CD4-positive, alpha-beta memory T cell (primary cell): ENCODE data around the gene RAB3A. TPM values are rescaled to one million over a fixed set of nuclear protein-coding genes. Genes with fewer than 3 reads are reported as not detected.

Source experiments
- CTCF ChIA-PET: fragments of 350-600 bp; sonication (Branson Sonifier 250); formaldehyde crosslinking; loops from one replicate; lab custom pipeline; 2021; ENCODE audit warnings: inconsistent platforms; ENCODE audit not compliant: partially characterized antibody; lab: Charles Lee
- POLR2A ChIA-PET: fragments of 350-600 bp; sonication (Branson Sonifier 250); formaldehyde crosslinking; loops from one replicate; lab custom pipeline; 2021; ENCODE audit not compliant: partially characterized antibody; lab: Charles Lee
- DNase-seq, 5 donors: peaks; one replicate each; pipeline versions ENCODE4 v3.0.0 to v3.0.0-alpha.2; 2020 to 2022; ENCODE audit warnings: mixed read lengths in 1 of 5
- H3K27ac ChIP-seq: one replicate; pipeline ENCODE4 v1.7.0; 2013; ENCODE audit warnings: low read depth, low read length
- H3K27me3 ChIP-seq: 2 replicates; pipeline ENCODE4 v1.7.0; 2013; ENCODE audit warnings: mild to moderate bottlenecking, low read length, moderate library complexity; ENCODE audit not compliant: insufficient read depth
- H3K36me3 ChIP-seq: 2 replicates; pipeline ENCODE4 v1.7.0; 2013; ENCODE audit warnings: mild to moderate bottlenecking, low read length, moderate library complexity; ENCODE audit not compliant: insufficient read depth
- H3K4me1 ChIP-seq: 2 replicates; pipeline ENCODE4 v1.7.0; 2013; ENCODE audit warnings: mild to moderate bottlenecking, low read length, moderate library complexity; ENCODE audit not compliant: insufficient read depth
- H3K4me3 ChIP-seq, 2 donors: one replicate each; pipeline ENCODE4 v1.7.0; 2013; ENCODE audit warnings: low read length in 2 of 2, mild to moderate bottlenecking in 1 of 2
- H3K9me3 ChIP-seq, 2 donors: one replicate each; pipeline ENCODE4 v1.7.0; 2013; ENCODE audit warnings: low read length in 2 of 2, control low read depth in 1 of 2; ENCODE audit not compliant: control insufficient read depth in 1 of 2
- H3K27ac Mint-ChIP-seq, 7 donors: one replicate each; pipeline ENCODE4 v1.8.0; 2020 to 2021; ENCODE audit warnings: mixed read lengths in 7 of 7, mild to moderate bottlenecking in 6 of 7, inconsistent platforms in 3 of 7, moderate library complexity in 3 of 7
- H3K27me3 Mint-ChIP-seq, 2 donors: one replicate each; pipeline ENCODE4 v1.8.0; 2020 to 2021; ENCODE audit warnings: mixed read lengths in 2 of 2
- H3K36me3 Mint-ChIP-seq, 2 donors: one replicate each; pipeline ENCODE4 v1.8.0; 2020 to 2021; ENCODE audit warnings: mixed read lengths in 2 of 2, inconsistent platforms in 1 of 2, mild to moderate bottlenecking in 1 of 2
- H3K4me1 Mint-ChIP-seq, 4 donors: one replicate each; pipeline ENCODE4 v1.8.0; 2020 to 2021; ENCODE audit warnings: mixed read lengths in 4 of 4, mild to moderate bottlenecking in 1 of 4
- H3K4me3 Mint-ChIP-seq, 8 donors: one replicate each; pipeline ENCODE4 v1.8.0; 2020 to 2021; ENCODE audit warnings: mixed read lengths in 8 of 8, mild to moderate bottlenecking in 7 of 8, moderate library complexity in 6 of 8, inconsistent platforms in 3 of 8
- H3K9me3 Mint-ChIP-seq, 8 donors: one replicate each; pipeline ENCODE4 v1.8.0; 2020 to 2021; ENCODE audit warnings: mixed read lengths in 8 of 8, mild to moderate bottlenecking in 5 of 8, inconsistent platforms in 3 of 8, moderate library complexity in 1 of 8
- intact Hi-C: fragments of 100-400 bp; cut with micrococcal nuclease; formaldehyde crosslinking; loops from one replicate; pipeline ENCODE4 v1.15.1; 2023
- polyA plus RNA-seq, 2 donors: library from polyadenylated mRNA; unstranded; fragments of 300-500 nt; fragmentation: Illumina TruSeq; gene quantifications; one replicate each; pipeline ENCODE4 v1.2.3, GENCODE V29; 2021
- total RNA-seq, 2 experiments: library from RNA; stranded (reverse); gene quantifications; one replicate each; pipeline ENCODE4 v1.2.3, GENCODE V29; 2021

RAB3A gene
- total and polyA plus RNA-seq, 4 experiments from 2014 or later: 0.59 to 4.8 (median 2.9) TPM

GRCh38 chr19:18224525-18225354, 20.9 kb upstream of the RAB3A start:
- Mint-ChIP-seq H3K9me3 (peaks cover 0 to 3% (median 0%) of the 10 kb centered on the region in 8 donors), H3K27ac (peak overlapping the region in 3 of 7 donors; percentile 66 to 77 (median 74)), H3K4me1 (peaks cover 12 to 30% (median 22%) of the 10 kb centered on the region in 4 donors), H3K36me3 (no peaks in the 10 kb centered on the region), H3K27me3 (peaks cover 48 to 55% of the 10 kb centered on the region in 2 donors), H3K4me3 (peak overlapping the region; percentile 83 to 91 (median 90))
- ChIA-PET POLR2A (interaction anchor here (0.9 to 2.6 kb wide), 5 partner anchors 9 to 193 kb away, joined by 3 to 17 read pairs (median 4); partner anchors contain the start of genes JUND and RAB3A), CTCF (interaction anchor here (0.6 to 1.4 kb wide), 8 partner anchors 15 to 161 kb away, joined by 3 to 8 read pairs (median 5); partner anchors contain the start of gene GDF15)
- Histone ChIP-seq H3K27me3 (peaks cover 26% of the 10 kb centered on the region), H3K9me3 (no peaks in the 10 kb centered on the region), H3K27ac (no peak overlapping the region), H3K36me3 (no peaks in the 10 kb centered on the region), H3K4me3 (peak overlapping the region; percentile 28 to 45), H3K4me1 (peaks cover 26% of the 10 kb centered on the region)
- peak; percentile 79 to 83 (median 81) for DNase-seq
- intact Hi-C loops: loop anchor here (2.0 kb wide), 1 partner anchor 72 kb away; the partner anchor contains the start of gene PIK3R2

- peaks cover 44 to 51% of the 10 kb centered on the region in 2 donors for H3K27me3 Mint-ChIP-seq
- Histone ChIP-seq H3K27me3 (peaks cover 26% of the 10 kb centered on the region), H3K4me1 (peaks cover 26% of the 10 kb centered on the region), H3K36me3 (no peaks in the 10 kb centered on the region), H3K4me3 (peak overlapping the region in 1 of 2 donors; percentile 45), H3K9me3 (no peaks in the 10 kb centered on the region), H3K27ac (no peak overlapping the region)
- H3K4me3 Mint-ChIP-seq: peak overlapping the region; percentile 83 to 91 (median 90)
- intact Hi-C loops: loop anchor here (2.0 kb wide), 1 partner anchor 71 kb away; the partner anchor contains the start of gene PIK3R2
- peak in 2 of 5 donors; percentile 13 to 20 for DNase-seq
- H3K27ac Mint-ChIP-seq: peak overlapping the region in 3 of 7 donors; percentile 66 to 74 (median 73)
- peaks cover 13 to 32% (median 22%) of the 10 kb centered on the region in 4 donors for H3K4me1 Mint-ChIP-seq
- H3K9me3 Mint-ChIP-seq: peaks cover 0 to 3% (median 0%) of the 10 kb centered on the region in 8 donors
- CTCF ChIA-PET: interaction anchor here (0.6 to 1.4 kb wide), 8 partner anchors 14 to 162 kb away, joined by 3 to 8 read pairs (median 5); partner anchors contain the start of gene GDF15
- POLR2A ChIA-PET: interaction anchor here (0.9 to 2.6 kb wide), 5 partner anchors 10 to 194 kb away, joined by 3 to 17 read pairs (median 4); partner anchors contain the start of genes JUND and RAB3A
- no peaks in the 10 kb centered on the region for H3K36me3 Mint-ChIP-seq
Observed at GRCh38 chr19:18223860-18224524, 20.1 kb upstream of the RAB3A start.

DNA sequence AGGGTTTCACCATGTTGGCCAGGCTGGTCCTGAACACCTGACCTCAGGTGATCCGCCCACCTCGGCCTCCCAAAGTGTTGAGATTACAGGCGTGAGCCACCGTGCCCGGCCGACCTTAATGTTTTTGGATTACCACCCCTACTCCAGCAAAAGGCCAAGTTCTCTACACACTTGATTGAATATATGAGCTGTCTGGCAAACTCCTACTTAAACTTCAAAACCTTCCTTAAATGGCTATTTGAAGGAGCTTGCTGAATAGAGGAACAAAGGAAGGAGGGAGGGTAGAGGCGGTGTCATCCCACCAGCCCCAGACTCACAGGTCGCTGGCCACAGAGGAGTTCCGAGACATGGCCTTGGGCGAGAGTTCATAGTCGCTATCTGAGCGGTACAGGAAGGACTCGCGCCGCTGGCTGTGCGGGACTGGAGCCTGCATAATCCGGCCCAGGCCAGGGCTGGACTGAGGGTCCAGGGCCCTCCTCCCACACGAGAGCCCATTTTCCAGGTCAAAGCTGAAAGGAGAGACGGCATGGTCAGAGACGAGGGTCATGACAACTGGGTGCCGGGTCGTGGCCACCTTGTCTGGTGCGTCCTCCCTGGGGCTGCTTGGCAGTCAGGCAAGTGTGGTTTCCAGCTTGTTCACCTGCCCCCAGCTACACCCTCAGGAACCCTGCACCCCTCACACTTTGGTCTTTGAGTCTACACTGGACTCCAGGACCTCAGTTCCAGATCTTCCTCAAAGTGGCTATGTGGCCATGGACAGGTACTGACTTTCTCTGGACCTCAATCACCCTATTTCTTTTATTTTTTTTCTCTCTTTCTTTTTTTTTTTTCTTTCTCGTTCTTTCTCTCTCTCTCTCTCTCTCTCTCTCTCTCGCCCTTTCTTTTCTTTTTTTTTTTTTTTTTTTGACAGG, 18.2 kb upstream of the RAB3A start:
- CTCF ChIA-PET: interaction anchor here (0.7 kb wide), 1 partner anchor 59 kb away, joined by 3 read pairs; the partner anchor contains the start of gene JUND
- Histone ChIP-seq H3K4me3 (no peak overlapping the region), H3K36me3 (no peaks in the 10 kb centered on the region), H3K4me1 (peaks cover 26% of the 10 kb centered on the region), H3K27me3 (peaks cover 20% of the 10 kb centered on the region), H3K9me3 (no peaks in the 10 kb centered on the region), H3K27ac (no peak overlapping the region)
- POLR2A ChIA-PET: interaction anchor here (1.1 kb wide), 1 partner anchor 18 kb away, joined by 4 read pairs; the partner anchor contains the start of gene RAB3A
- Mint-ChIP-seq H3K27me3 (peaks cover 35 to 42% of the 10 kb centered on the region in 2 donors), H3K4me1 (peaks cover 13 to 30% (median 21%) of the 10 kb centered on the region in 4 donors), H3K36me3 (no peaks in the 10 kb centered on the region), H3K27ac (peak overlapping the region in 1 of 7 donors; percentile 4), H3K4me3 (no peak overlapping the region), H3K9me3 (peaks cover 0 to 3% (median 0%) of the 10 kb centered on the region in 8 donors)
- DNase-seq: no peak
- intact Hi-C loops: no loop called here

- Mint-ChIP-seq H3K36me3 (no peaks in the 10 kb centered on the region), H3K4me1 (peaks cover 13 to 22% (median 17%) of the 10 kb centered on the region in 4 donors), H3K9me3 (peaks cover 0 to 1% (median 0%) of the 10 kb centered on the region in 8 donors), H3K4me3 (no peak overlapping the region), H3K27me3 (peaks cover 27 to 33% of the 10 kb centered on the region in 2 donors), H3K27ac (no peak overlapping the region)
- no peak for DNase-seq
- Histone ChIP-seq H3K27me3 (peaks cover 12% of the 10 kb centered on the region), H3K9me3 (no peaks in the 10 kb centered on the region), H3K27ac (no peak overlapping the region), H3K4me3 (no peak overlapping the region), H3K36me3 (no peaks in the 10 kb centered on the region), H3K4me1 (peaks cover 20% of the 10 kb centered on the region)
- ChIA-PET POLR2A (interaction anchor here (0.6 kb wide), 1 partner anchor 79 kb away, joined by 3 read pairs; no protein-coding TSS in a partner anchor), CTCF (interaction anchor here (1.2 kb wide), 1 partner anchor 11 kb away, joined by 4 read pairs; no protein-coding TSS in a partner anchor)
- intact Hi-C loops: no loop called here
Observed at GRCh38 chr19:18220632-18221275, 16.9 kb upstream of the RAB3A start.

DNA sequence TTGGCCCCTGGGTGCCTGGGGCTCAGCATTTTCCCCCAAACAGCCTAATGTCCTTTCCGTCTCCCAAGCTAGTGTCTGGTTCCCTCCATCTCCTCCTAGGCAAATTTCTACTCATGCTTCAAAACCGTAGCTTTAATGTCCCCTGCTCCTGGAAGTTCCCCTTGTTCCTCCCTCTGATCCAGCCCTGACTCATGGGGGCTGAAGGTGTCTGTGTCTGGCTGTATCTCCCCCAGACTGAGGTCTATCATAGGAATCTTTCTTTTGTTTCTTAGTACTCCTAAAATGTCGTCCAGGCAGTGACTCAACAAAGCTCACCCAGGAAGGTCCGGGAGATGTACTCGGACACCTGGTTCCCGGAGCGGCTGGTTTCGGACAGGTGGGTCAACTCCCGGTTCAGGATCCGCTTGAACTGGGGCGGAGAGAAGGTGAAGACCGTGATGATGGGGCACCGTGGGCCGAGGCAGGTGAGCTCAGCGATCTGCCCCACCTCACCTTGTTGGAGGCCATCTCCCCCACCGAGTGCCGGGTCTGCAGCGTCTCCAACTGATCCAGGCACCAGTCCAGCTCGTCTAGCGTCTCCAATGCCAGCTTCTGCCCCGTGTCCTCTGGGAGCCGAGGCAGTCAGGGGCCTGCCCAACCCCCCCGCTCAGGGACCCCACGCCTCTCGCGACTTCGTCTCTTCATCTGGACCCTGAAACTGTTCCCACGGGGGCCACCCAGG, 16.2 kb upstream of the RAB3A start:
- Mint-ChIP-seq H3K4me1 (peaks cover 10 to 16% (median 13%) of the 10 kb centered on the region in 4 donors), H3K27ac (no peak overlapping the region), H3K4me3 (no peak overlapping the region), H3K9me3 (peaks cover 0 to 1% (median 0%) of the 10 kb centered on the region in 8 donors), H3K27me3 (peaks cover 21 to 27% of the 10 kb centered on the region in 2 donors), H3K36me3 (no peaks in the 10 kb centered on the region)
- no peaks in the 10 kb centered on the region for H3K9me3 ChIP-seq
- no peak overlapping the region for H3K27ac ChIP-seq
- intact Hi-C loops: no loop called here
- peaks cover 13% of the 10 kb centered on the region for H3K4me1 ChIP-seq
- DNase-seq: no peak
- CTCF ChIA-PET: interaction anchor here (0.7 to 1.4 kb wide), 5 partner anchors 9 to 51 kb away, joined by 3 to 8 read pairs (median 4); no protein-coding TSS in a partner anchor
- peaks cover 5% of the 10 kb centered on the region for H3K27me3 ChIP-seq
- no peaks in the 10 kb centered on the region for H3K36me3 ChIP-seq
- POLR2A ChIA-PET: interaction anchor here (0.6 kb wide), 1 partner anchor 80 kb away, joined by 3 read pairs; no protein-coding TSS in a partner anchor
- H3K4me3 ChIP-seq: no peak overlapping the region
